HepG2 (cell line): Measurements from ENCODE around the gene CDK9. TPM values are rescaled to one million over a fixed set of nuclear protein-coding genes. Genes with fewer than 3 reads are reported as not detected.
A peak's percentile ranks its signal among the peaks of the same experiment; 100 is the strongest.

Experiments used
- CBFB ChIP-seq: sonication (generic); formaldehyde crosslinking; IDR thresholded peaks from 2 replicates; pipeline ENCODE4 v1.4.0; 2020; ENCODE audit warnings: missing genetic modification reagents
- ERF ChIP-seq: IDR thresholded peaks from 2 replicates; pipeline ENCODE4 v1.6.1; 2018; ENCODE audit warnings: missing biosample characterization, missing genetic modification reagents
- IRF2 ChIP-seq: IDR thresholded peaks from 2 replicates; pipeline ENCODE4 v1.6.1; 2018; ENCODE audit warnings: missing genetic modification reagents, missing compliant biosample characterization
- JDP2 ChIP-seq: sonication (generic); formaldehyde crosslinking; IDR thresholded peaks from 2 replicates; pipeline ENCODE4 v1.8.1; 2022; ENCODE audit warnings: missing genetic modification reagents, borderline replicate concordance
- MTF2 ChIP-seq: sonication (generic); formaldehyde crosslinking; IDR thresholded peaks from 2 replicates; pipeline ENCODE4 v1.5.0; 2020; ENCODE audit warnings: missing genetic modification reagents, borderline replicate concordance
- MYC ChIP-seq: sonication (generic); formaldehyde crosslinking; IDR thresholded peaks from 2 replicates; pipeline ENCODE4 v1.9.0; 2021; ENCODE audit warnings: missing genetic modification reagents, borderline replicate concordance
- RBM22 ChIP-seq: fragments of 200-400 bp; formaldehyde crosslinking; optimal IDR thresholded peaks from 2 replicates; pipeline ENCODE3; 2017; ENCODE audit warnings: mild to moderate bottlenecking, low read length, moderate library complexity
- RFX5 ChIP-seq: IDR thresholded peaks from 2 replicates; pipeline ENCODE4 v1.6.1; 2011; ENCODE audit warnings: low read depth, low read length, improper control_type of control experiment
- SAFB2 ChIP-seq: sonication (generic); formaldehyde crosslinking; IDR thresholded peaks from 2 replicates; pipeline ENCODE4 v1.5.1; 2020; ENCODE audit warnings: missing genetic modification reagents, low read depth, mild to moderate bottlenecking, borderline replicate concordance
- SP1 ChIP-seq, 2 experiments: fragments of 450-650 bp in 1 of 2; sonication (generic) in 1 of 2; formaldehyde crosslinking in 1 of 2; IDR thresholded peaks; 2 replicates each; pipeline versions ENCODE4 v1.4.0 to v1.6.1; 2016 to 2020; ENCODE audit warnings: missing genetic modification reagents in 1 of 2
- SPEN ChIP-seq: sonication (generic); formaldehyde crosslinking; IDR thresholded peaks from 2 replicates; pipeline ENCODE4 v1.5.1; 2020; ENCODE audit warnings: low read depth, mild to moderate bottlenecking, missing genetic modification reagents
- SRY ChIP-seq: sonication (generic); formaldehyde crosslinking; IDR thresholded peaks from 2 replicates; pipeline ENCODE4 v1.8.0; 2022; ENCODE audit warnings: mild to moderate bottlenecking, missing genetic modification reagents
- ZNF33A ChIP-seq: sonication (generic); formaldehyde crosslinking; IDR thresholded peaks from 2 replicates; pipeline ENCODE4 v1.5.1; 2020; ENCODE audit warnings: missing genetic modification reagents, mild to moderate bottlenecking, moderate library complexity, borderline replicate concordance
- ZNF350 ChIP-seq: sonication (generic); formaldehyde crosslinking; IDR thresholded peaks from 2 replicates; pipeline ENCODE4 v1.4.0; 2020; ENCODE audit warnings: mild to moderate bottlenecking, low read depth, missing genetic modification reagents, borderline replicate concordance
- ZNF768 ChIP-seq: sonication (generic); formaldehyde crosslinking; IDR thresholded peaks from 2 replicates; pipeline ENCODE4 v1.4.0; 2020; ENCODE audit warnings: missing genetic modification reagents
- ZNF788 ChIP-seq: sonication (generic); formaldehyde crosslinking; IDR thresholded peaks from 2 replicates; pipeline ENCODE4 v1.5.0; 2020; ENCODE audit warnings: mild to moderate bottlenecking, missing genetic modification reagents, borderline replicate concordance
- polyA plus RNA-seq, 8 experiments: library from polyadenylated mRNA; depleted of rRNA in 3 of 8; stranded (reverse) in 7 of 8; unstranded in 1 of 8; fragments of >200 nt; fragmentation: Illumina TruSeq in 4 of 8; extraction: Trizol in 4 of 8; gene quantifications; 2 replicates each; pipeline versions ENCODE4 v1.2.1 to v1.2.3, GENCODE V29; 2011 to 2016; ENCODE audit warnings: low read depth in 4 of 8, missing spikeins in 1 of 8, mixed read lengths in 1 of 8; ENCODE audit not compliant: insufficient read depth in 1 of 8
- total RNA-seq, 5 experiments: library from RNA; depleted of rRNA; stranded (reverse); fragments of >200 nt; fragmentation: Illumina TruSeq; extraction: Trizol; gene quantifications; 2 replicates each; pipeline ENCODE4 v1.2.3, GENCODE V29; 2016; ENCODE audit warnings: low read depth in 1 of 5
- TF ChIP-seq, protein P1 (sequence below): sonication (generic); formaldehyde crosslinking; IDR thresholded peaks from 2 replicates; pipeline ENCODE4 v1.5.0; 2020; ENCODE audit warnings: mild to moderate bottlenecking, missing genetic modification reagents
- TF ChIP-seq, protein P2 (sequence below): sonication (generic); formaldehyde crosslinking; IDR thresholded peaks from 2 replicates; pipeline ENCODE4 v1.4.0; 2020; ENCODE audit warnings: mild to moderate bottlenecking, missing genetic modification reagents
- TF ChIP-seq, protein P3 (sequence below): sonication (generic); formaldehyde crosslinking; IDR thresholded peaks from 2 replicates; pipeline ENCODE4 v1.4.0; 2020; ENCODE audit warnings: low read depth, mild to moderate bottlenecking, missing genetic modification reagents
- TF ChIP-seq, protein P4 (sequence below): IDR thresholded peaks from 2 replicates; pipeline ENCODE4 v1.6.1; 2012; ENCODE audit warnings: low read length, improper control_type of control experiment

CDK9 gene
- total and polyA plus RNA-seq, 2 of the 13 experiments (the other 11 are each of a cell fraction or from before 2014, with no cell fraction given): 16.8 to 21.5 TPM

DNA sequence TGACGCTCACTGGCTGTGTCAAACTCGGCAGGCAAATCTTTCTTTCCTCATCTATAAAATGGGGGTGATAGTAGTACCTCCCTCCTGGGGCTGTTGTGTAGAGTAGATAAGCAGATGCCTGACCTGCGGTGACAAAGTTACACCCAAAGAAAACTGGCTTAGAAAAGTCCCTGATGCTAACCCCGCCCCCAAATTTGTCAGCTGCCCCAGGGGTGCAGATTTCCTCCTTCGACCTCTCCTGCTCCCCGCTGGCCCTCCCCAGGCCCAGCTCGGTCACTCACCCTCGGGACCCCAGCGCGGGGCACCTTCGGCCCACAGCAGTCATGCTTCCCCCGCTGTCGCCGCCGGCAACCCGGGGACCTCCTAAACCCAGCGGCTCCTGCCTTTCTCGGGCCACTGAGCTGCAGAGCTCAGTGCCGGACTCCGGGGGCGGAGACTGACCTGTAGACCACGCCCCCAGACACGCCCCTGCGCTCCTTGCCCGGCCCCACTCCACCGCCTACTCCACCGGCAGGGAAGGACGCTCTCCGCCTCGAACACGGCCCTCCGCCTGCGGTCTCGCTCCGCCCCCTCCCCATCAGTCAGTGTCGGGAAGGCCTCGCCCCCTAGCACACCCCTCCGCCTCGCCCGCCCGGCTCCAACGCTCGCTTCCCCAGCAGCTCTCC is 14.8 kb upstream of the CDK9 start (continued):
- TF ChIP-seq JDP2 (CRISPR knock-in tag) (no peak), ZNF350 (CRISPR knock-in tag) (0 out of 2 replicates have a peak, but pooled peaks have one; percentile 18), ZNF768 (CRISPR knock-in tag) (peak; percentile 37; the same call in 1 of the 2 replicates), ERF (0 out of 2 replicates have a peak, but pooled peaks have one; percentile 23), SAFB2 (CRISPR knock-in tag) (no peak), RFX5 (no peak), MTF2 (CRISPR knock-in tag) (peak; percentile 79; the same call in 1 of the 2 replicates), ZNF33A (CRISPR knock-in tag) (no peak), SP1 (IDR thresholded peaks at IDR 0.05) (peak; percentile 85), SP1 (CRISPR knock-in tag; IDR thresholded peaks at IDR 0.05) (peak; percentile 91), SRY (CRISPR knock-in tag) (no peak), IRF2 (0 out of 2 replicates have a peak, but pooled peaks have one; percentile 37), CBFB (CRISPR knock-in tag) (0 out of 2 replicates have a peak, but pooled peaks have one; percentile 39), MYC (CRISPR knock-in tag) (peak; percentile 34; the same call in 1 of the 2 replicates), ZNF788 (peak; percentile 56; the same call in 1 of the 2 replicates), RBM22 (no peak), SPEN (0 out of 2 replicates have a peak, but pooled peaks have one; percentile 40)
- TF ChIP-seq, protein P1, sequence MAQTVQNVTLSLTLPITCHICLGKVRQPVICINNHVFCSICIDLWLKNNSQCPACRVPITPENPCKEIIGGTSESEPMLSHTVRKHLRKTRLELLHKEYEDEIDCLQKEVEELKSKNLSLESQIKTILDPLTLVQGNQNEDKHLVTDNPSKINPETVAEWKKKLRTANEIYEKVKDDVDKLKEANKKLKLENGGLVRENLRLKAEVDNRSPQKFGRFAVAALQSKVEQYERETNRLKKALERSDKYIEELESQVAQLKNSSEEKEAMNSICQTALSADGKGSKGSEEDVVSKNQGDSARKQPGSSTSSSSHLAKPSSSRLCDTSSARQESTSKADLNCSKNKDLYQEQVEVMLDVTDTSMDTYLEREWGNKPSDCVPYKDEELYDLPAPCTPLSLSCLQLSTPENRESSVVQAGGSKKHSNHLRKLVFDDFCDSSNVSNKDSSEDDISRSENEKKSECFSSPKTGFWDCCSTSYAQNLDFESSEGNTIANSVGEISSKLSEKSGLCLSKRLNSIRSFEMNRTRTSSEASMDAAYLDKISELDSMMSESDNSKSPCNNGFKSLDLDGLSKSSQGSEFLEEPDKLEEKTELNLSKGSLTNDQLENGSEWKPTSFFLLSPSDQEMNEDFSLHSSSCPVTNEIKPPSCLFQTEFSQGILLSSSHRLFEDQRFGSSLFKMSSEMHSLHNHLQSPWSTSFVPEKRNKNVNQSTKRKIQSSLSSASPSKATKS (CRISPR knock-in tag): no peak
- TF ChIP-seq, protein P2, sequence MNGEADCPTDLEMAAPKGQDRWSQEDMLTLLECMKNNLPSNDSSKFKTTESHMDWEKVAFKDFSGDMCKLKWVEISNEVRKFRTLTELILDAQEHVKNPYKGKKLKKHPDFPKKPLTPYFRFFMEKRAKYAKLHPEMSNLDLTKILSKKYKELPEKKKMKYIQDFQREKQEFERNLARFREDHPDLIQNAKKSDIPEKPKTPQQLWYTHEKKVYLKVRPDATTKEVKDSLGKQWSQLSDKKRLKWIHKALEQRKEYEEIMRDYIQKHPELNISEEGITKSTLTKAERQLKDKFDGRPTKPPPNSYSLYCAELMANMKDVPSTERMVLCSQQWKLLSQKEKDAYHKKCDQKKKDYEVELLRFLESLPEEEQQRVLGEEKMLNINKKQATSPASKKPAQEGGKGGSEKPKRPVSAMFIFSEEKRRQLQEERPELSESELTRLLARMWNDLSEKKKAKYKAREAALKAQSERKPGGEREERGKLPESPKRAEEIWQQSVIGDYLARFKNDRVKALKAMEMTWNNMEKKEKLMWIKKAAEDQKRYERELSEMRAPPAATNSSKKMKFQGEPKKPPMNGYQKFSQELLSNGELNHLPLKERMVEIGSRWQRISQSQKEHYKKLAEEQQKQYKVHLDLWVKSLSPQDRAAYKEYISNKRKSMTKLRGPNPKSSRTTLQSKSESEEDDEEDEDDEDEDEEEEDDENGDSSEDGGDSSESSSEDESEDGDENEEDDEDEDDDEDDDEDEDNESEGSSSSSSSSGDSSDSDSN (CRISPR knock-in tag): peak; percentile 47; the same call in 1 of the 2 replicates
- TF ChIP-seq, protein P3, sequence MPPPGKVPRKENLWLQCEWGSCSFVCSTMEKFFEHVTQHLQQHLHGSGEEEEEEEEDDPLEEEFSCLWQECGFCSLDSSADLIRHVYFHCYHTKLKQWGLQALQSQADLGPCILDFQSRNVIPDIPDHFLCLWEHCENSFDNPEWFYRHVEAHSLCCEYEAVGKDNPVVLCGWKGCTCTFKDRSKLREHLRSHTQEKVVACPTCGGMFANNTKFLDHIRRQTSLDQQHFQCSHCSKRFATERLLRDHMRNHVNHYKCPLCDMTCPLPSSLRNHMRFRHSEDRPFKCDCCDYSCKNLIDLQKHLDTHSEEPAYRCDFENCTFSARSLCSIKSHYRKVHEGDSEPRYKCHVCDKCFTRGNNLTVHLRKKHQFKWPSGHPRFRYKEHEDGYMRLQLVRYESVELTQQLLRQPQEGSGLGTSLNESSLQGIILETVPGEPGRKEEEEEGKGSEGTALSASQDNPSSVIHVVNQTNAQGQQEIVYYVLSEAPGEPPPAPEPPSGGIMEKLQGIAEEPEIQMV (CRISPR knock-in tag): no peak
- TF ChIP-seq, protein P4, sequence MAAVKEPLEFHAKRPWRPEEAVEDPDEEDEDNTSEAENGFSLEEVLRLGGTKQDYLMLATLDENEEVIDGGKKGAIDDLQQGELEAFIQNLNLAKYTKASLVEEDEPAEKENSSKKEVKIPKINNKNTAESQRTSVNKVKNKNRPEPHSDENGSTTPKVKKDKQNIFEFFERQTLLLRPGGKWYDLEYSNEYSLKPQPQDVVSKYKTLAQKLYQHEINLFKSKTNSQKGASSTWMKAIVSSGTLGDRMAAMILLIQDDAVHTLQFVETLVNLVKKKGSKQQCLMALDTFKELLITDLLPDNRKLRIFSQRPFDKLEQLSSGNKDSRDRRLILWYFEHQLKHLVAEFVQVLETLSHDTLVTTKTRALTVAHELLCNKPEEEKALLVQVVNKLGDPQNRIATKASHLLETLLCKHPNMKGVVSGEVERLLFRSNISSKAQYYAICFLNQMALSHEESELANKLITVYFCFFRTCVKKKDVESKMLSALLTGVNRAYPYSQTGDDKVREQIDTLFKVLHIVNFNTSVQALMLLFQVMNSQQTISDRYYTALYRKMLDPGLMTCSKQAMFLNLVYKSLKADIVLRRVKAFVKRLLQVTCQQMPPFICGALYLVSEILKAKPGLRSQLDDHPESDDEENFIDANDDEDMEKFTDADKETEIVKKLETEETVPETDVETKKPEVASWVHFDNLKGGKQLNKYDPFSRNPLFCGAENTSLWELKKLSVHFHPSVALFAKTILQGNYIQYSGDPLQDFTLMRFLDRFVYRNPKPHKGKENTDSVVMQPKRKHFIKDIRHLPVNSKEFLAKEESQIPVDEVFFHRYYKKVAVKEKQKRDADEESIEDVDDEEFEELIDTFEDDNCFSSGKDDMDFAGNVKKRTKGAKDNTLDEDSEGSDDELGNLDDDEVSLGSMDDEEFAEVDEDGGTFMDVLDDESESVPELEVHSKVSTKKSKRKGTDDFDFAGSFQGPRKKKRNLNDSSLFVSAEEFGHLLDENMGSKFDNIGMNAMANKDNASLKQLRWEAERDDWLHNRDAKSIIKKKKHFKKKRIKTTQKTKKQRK: no peak
